GM21528 (cell line): ENCODE data around the gene GPX8.
A peak's percentile ranks its signal among the peaks of the same experiment; 100 is the strongest.

Experiments
- ATAC-seq: cut with Tn5 transposase; IDR thresholded peaks from one replicate; pipeline ENCODE4 v1.9.1; 2021; ENCODE audit warnings: mild to moderate bottlenecking, moderate library complexity; ENCODE audit not compliant: unreplicated experiment, low FRiP score

The GPX8 gene

GRCh38 chr5:55159763-55160492 lies at the start of gene GPX8:
Gene GPX8, plus strand, starts transcription at chr5:55160171. Its CDS starts 22 bp downstream, at chr5:55160193.
- ATAC-seq, result no peak

DNA sequence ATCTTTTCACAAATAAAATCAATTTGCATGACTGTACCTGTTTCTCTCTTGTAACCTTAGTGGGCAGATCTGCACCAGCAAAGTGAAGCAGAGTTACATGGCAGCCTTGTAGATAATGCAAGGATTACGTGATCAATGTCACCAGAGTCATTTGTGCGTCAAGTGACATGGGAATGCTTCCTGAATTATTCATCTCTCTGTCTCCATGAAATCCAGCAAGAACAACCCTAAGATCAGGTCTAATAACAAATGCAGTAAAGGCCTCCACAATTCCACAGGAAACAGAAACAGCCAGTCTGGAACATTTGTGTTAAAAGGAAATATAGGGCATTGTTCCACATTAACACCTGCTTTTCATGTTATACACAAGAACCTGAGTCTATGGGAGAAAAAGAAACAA lies 49.8 kb upstream of the GPX8 start:
- no peak for ATAC-seq

DNA sequence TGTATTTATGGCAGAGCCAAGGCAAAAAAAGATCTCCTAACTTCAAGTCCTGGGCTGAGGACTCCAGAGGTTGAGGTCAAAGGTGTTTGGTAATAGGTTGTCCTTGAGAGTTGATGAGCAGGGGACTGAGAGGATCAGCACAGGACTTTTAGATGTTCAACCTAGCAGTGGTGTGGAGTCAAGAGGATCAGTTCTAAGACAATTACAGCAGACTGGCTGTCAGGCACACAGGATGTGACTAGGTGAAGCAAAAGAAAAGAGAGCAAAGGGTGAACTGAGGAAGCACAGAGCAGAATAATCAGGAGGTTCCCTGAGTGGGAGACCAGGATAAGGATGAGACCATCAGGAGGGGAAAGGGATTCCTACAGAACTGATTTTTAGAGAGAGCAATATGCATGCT lies 46.6 kb upstream of the GPX8 start:
- no peak for ATAC-seq

GRCh38 chr5:55114061-55114460 lies 45.9 kb upstream of the GPX8 start:
- ATAC-seq, result no peak

GRCh38 chr5:55123365-55123764 lies 36.6 kb upstream of the GPX8 start:
- no peak for ATAC-seq

GRCh38 chr5:55134053-55134722 lies 25.8 kb upstream of the GPX8 start:
- no peak for ATAC-seq

GRCh38 chr5:55136521-55136920 lies 23.4 kb upstream of the GPX8 start:
- ATAC-seq, result no peak

GRCh38 chr5:55140908-55141665 lies 18.9 kb upstream of the GPX8 start:
- ATAC-seq, result no peak

GRCh38 chr5:55141945-55142690 lies 17.9 kb upstream of the GPX8 start:
- no peak for ATAC-seq

- no peak for ATAC-seq
Measured at GRCh38 chr5:55143624-55144023, 16.3 kb upstream of the GPX8 start.

GRCh38 chr5:55146080-55146479 lies 13.9 kb upstream of the GPX8 start:
- no peak for ATAC-seq

DNA sequence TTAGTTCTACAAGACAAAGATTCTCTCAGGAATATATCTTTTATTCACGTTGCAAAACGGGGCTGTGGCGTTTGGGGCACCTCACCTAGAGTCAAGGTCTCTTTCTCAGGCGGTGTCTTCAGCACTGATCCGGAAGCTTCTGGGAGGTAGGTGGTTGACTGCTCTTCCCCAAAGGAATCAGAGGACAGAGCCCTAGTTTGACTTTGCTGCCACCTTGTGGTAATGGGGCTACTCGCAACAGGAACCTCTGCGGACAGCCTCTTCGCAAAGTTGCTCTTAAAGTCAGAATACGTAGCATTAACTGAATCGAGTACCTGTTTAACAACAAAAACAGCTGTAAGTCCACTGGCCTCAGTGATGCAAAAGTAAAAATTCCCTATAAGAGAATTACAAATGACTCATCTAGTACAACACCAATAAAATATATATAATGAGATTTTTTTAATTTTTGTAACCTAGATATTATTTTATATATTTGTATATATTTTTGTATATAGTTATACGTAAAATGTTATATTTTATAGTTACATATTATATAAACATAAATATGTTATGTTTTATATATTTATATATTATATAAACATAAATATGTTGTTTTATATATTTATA lies 13.3 kb upstream of the GPX8 start:
- peak; percentile 76 for ATAC-seq

- no peak for ATAC-seq
Measured at GRCh38 chr5:55149308-55149795, 10.6 kb upstream of the GPX8 start.

GRCh38 chr5:55151923-55152842 lies 7.8 kb upstream of the GPX8 start:
- no peak for ATAC-seq

- no peak for ATAC-seq
Measured at GRCh38 chr5:55154873-55155272, 5.1 kb upstream of the GPX8 start.

DNA sequence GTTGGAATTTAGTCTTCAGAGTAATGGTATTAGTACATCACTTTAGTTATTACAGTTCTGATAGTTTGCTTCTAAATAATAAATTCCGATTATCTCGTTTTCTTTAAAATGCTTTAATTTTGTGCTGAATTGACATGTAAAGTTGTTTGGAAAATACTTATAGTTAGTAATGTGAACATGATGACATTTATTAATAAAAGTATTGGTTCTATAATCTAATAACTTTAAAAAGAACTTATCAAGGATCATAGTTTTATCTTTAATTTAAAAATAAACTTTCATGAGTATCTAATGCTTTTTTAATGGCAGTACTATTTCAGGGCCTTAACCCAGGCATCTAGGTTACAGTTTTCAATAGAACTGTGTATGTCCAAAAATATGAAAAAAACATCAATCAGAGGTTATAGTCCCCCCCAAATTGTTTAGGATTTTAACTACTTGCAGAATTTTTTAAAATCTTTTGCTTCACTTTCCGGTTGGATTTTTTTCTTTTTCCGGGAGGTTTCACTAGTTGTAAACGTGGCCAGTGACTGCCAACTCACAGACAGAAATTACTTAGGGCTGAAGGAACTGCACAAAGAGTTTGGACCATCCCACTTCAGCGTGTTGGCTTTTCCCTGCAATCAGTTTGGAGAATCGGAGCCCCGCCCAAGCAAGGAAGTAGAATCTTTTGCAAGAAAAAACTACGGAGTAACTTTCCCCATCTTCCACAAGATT lies 680 bp downstream of the GPX8 start:
- no peak for ATAC-seq

- ATAC-seq, result no peak
Measured at GRCh38 chr5:55162666-55163065, 2.7 kb downstream of the GPX8 start.

GRCh38 chr5:55171471-55171870 lies 11.5 kb downstream of the GPX8 start:
- ATAC-seq, result no peak
